Gastroesophageal sphincter (tissue), 2 donors: ENCODE measurements around the gene CAMK2N1.

Source experiments
- POLR2A ChIP-seq, 2 donors: fragments of 450-650 bp; IDR thresholded peaks; one replicate each; pipeline ENCODE4 v1.6.1; 2017; ENCODE audit warnings: antibody characterized with exemption in 2 of 2, mild to moderate bottlenecking in 2 of 2, moderate library complexity in 1 of 2
- POLR2AphosphoS5 ChIP-seq: sonication (generic); formaldehyde crosslinking; IDR thresholded peaks from one replicate; pipeline ENCODE4 v1.6.1; 2017; ENCODE audit warnings: antibody characterized with exemption

DNA sequence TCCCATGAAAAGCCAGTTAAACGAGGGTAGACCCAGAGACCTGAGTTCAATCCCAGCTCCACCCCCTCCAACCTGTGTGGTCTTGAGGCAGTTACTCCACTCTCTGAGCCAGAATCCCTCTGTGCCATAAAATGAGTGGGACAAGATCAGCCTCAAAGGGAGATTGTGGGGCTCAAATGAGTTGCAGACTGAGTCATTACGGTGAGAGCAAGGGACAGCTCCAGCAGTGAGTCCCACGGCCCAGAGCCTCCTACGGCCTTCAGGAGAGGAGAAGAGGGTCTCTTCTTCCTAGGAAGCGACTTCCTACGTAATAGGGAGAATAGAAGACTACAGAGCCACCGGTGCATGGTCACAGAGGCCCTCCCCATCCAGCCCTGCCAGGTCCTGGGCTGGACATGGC is 6.7 kb upstream of the CAMK2N1 start:
- TF ChIP-seq POLR2AphosphoS5 (no peak), POLR2A (IDR thresholded peaks at IDR 0.05) (no peak)
